DMS79 (cell line): Measurements from ENCODE around the gene OR5H2.
"Not testable (repeated sequence)": the region's sequence is repeated elsewhere in the genome, so short reads cannot be mapped to it uniquely, and the experiment has no call there.

Experiments
- DNase-seq: peaks from one replicate; lab custom pipeline; 2025; lab: John Stamatoyannopoulos, UW

The OR5H2 gene

GRCh38 chr3:98282205-98282604, at the start of gene OR5H2:
TSS of gene OR5H2 (plus strand) at chr3:98282505. CDS start at chr3:98282903, 398 bp downstream.
- no peak for DNase-seq

GRCh38 chr3:98233468-98233867, 48.8 kb upstream of the OR5H2 start:
- no peak for DNase-seq

- DNase-seq = no peak
These were observed 42.2 kb upstream of the OR5H2 start for GRCh38 chr3:98240131-98240530.

GRCh38 chr3:98242155-98242554, 40.1 kb upstream of the OR5H2 start:
- no peak for DNase-seq

- no peak for DNase-seq
These were observed 38.5 kb upstream of the OR5H2 start for GRCh38 chr3:98243843-98244242.

- no peak for DNase-seq
These were observed 36.2 kb upstream of the OR5H2 start for GRCh38 chr3:98246142-98246541.

- DNase-seq = not testable (repeated sequence)
These were observed 26.3 kb upstream of the OR5H2 start for GRCh38 chr3:98256026-98256425.

- no peak for DNase-seq
These were observed 22.6 kb upstream of the OR5H2 start for GRCh38 chr3:98259707-98260106.

GRCh38 chr3:98262046-98262445, 20.3 kb upstream of the OR5H2 start:
- no peak for DNase-seq

GRCh38 chr3:98263944-98264343, 18.4 kb upstream of the OR5H2 start, which contains the start of gene OR5H6:
TSS of gene OR5H6 (plus strand) at chr3:98264244. CDS start at chr3:98264333, 89 bp downstream.
- no peak for DNase-seq

- DNase-seq = no peak
These were observed 12.5 kb upstream of the OR5H2 start for GRCh38 chr3:98269846-98270245.

- no peak for DNase-seq
These were observed 10.2 kb upstream of the OR5H2 start for GRCh38 chr3:98272126-98272525.

GRCh38 chr3:98274914-98275313, 7.4 kb upstream of the OR5H2 start:
- DNase-seq = no peak

- DNase-seq = no peak
These were observed 8.6 kb downstream of the OR5H2 start for GRCh38 chr3:98290916-98291315.

- no peak for DNase-seq
These were observed 9.1 kb downstream of the OR5H2 start for GRCh38 chr3:98291332-98291957.

GRCh38 chr3:98322101-98322500, 39.8 kb downstream of the OR5H2 start:
- no peak for DNase-seq

- no peak for DNase-seq
These were observed 40.4 kb downstream of the OR5H2 start for GRCh38 chr3:98322686-98323085.

GRCh38 chr3:98323425-98323824, 41.1 kb downstream of the OR5H2 start:
- DNase-seq = no peak

GRCh38 chr3:98325055-98325454, 42.8 kb downstream of the OR5H2 start:
- no peak for DNase-seq

GRCh38 chr3:98326105-98326893, 44.0 kb downstream of the OR5H2 start:
- no peak for DNase-seq

- DNase-seq = no peak
These were observed 44.6 kb downstream of the OR5H2 start for GRCh38 chr3:98326945-98327344.

GRCh38 chr3:98328933-98329332, 46.6 kb downstream of the OR5H2 start:
- DNase-seq = no peak

- DNase-seq = no peak
These were observed 47.3 kb downstream of the OR5H2 start for GRCh38 chr3:98329392-98330124.
